OCI-LY7 (cell line): ENCODE results near the gene UTS2B.

Experiments
- EZH2phosphoT487 ChIP-seq: fragments of 200-600 bp; sonication (generic); IDR thresholded peaks from 2 replicates; pipeline ENCODE4 v1.6.1; 2018; ENCODE audit warnings: low read depth, borderline replicate concordance, mild to moderate bottlenecking, mixed run types, antibody characterized with exemption, low read length, moderate library complexity, mixed read lengths
- TF ChIP-seq, protein P1 (sequence below): fragments of 200-600 bp; sonication (generic); conservative IDR thresholded peaks from 2 replicates; pipeline ENCODE4 v1.5.1; 2014; ENCODE audit warnings: mild to moderate bottlenecking, antibody characterized with exemption, low read length, moderate library complexity, mixed read lengths

DNA sequence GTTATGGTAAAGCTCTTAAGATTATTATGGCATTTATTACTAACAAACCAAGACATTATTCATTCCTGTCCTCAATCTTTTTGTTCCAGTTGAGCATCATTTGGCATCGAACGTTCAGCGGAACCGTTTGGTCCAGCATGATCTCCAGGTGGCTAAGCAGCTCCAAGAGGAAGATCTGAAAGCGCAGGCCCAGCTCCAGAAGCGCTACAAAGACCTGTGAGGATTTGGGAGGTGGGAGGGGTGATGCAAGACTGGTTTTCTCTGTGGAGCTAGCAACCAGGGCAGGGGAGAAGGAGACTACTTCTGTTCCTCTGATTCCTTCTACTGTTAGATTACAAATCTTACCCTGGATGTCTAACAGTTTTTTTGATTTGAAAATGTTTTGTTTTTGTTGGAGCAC is 27.6 kb upstream of the UTS2B start:
- TF ChIP-seq, protein P1, sequence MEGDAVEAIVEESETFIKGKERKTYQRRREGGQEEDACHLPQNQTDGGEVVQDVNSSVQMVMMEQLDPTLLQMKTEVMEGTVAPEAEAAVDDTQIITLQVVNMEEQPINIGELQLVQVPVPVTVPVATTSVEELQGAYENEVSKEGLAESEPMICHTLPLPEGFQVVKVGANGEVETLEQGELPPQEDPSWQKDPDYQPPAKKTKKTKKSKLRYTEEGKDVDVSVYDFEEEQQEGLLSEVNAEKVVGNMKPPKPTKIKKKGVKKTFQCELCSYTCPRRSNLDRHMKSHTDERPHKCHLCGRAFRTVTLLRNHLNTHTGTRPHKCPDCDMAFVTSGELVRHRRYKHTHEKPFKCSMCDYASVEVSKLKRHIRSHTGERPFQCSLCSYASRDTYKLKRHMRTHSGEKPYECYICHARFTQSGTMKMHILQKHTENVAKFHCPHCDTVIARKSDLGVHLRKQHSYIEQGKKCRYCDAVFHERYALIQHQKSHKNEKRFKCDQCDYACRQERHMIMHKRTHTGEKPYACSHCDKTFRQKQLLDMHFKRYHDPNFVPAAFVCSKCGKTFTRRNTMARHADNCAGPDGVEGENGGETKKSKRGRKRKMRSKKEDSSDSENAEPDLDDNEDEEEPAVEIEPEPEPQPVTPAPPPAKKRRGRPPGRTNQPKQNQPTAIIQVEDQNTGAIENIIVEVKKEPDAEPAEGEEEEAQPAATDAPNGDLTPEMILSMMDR, result no peak
- TF ChIP-seq EZH2phosphoT487, result no peak
